ENCODE results near the gene ZNF532. TPM values are rescaled to one million over a fixed set of nuclear protein-coding genes. Genes with fewer than 3 reads are reported as not detected.

The ZNF532 gene
- polyA plus RNA-seq, 1 experiment: 75.3 TPM

GRCh38 chr18:58975781-58976180 lies 111.1 kb downstream of the ZNF532 start:
- CTCF ChIA-PET: no interaction called here
- TF ChIP-seq CTCF (IDR thresholded peaks at IDR 0.05; ENCODE audit: insufficient read depth, low read depth, low read length): no peak
- Histone ChIP-seq H3K36me3 (ENCODE audit: control insufficient read depth, insufficient read depth, low read length) (peaks cover 6% of the 10 kb centered on the region; the same call in 1 of the 2 replicates), H3K4me3 (ENCODE audit: low read depth, low read length) (no peak overlapping the region), H3K27me3 (ENCODE audit: control insufficient read depth, insufficient read depth, low read length) (no peaks in the 10 kb centered on the region)
- DNase-seq (ENCODE audit: low read depth): no peak
- POLR2A ChIA-PET: no interaction called here

- no peak for DNase-seq (ENCODE audit: low read depth)
- CTCF ChIA-PET: interaction anchor here (1.1 to 1.2 kb wide), 2 partner anchors 9 to 17 kb away, joined by 3 read pairs; no protein-coding TSS in a partner anchor
These were observed 112.5 kb downstream of the ZNF532 start for GRCh38 chr18:58977223-58977622.

GRCh38 chr18:58977801-58978200 lies 113.1 kb downstream of the ZNF532 start:
- no peak for DNase-seq (ENCODE audit: low read depth)
- Histone ChIP-seq H3K4me3 (ENCODE audit: low read depth, low read length) (no peak overlapping the region), H3K36me3 (ENCODE audit: control insufficient read depth, insufficient read depth, low read length) (peaks cover 6% of the 10 kb centered on the region; the same call in 1 of the 2 replicates), H3K27me3 (ENCODE audit: control insufficient read depth, insufficient read depth, low read length) (no peaks in the 10 kb centered on the region)
- TF ChIP-seq CTCF (IDR thresholded peaks at IDR 0.05; ENCODE audit: insufficient read depth, low read depth, low read length): no peak
- POLR2A ChIA-PET: no interaction called here
- CTCF ChIA-PET: interaction anchor here (1.2 kb wide), 1 partner anchor 17 kb away, joined by 3 read pairs; no protein-coding TSS in a partner anchor

More at GRCh38 chr18:58977223-58977622, 112.5 kb downstream of the ZNF532 start:
- TF ChIP-seq CTCF (IDR thresholded peaks at IDR 0.05; ENCODE audit: insufficient read depth, low read depth, low read length): no peak
- Histone ChIP-seq H3K27me3 (ENCODE audit: control insufficient read depth, insufficient read depth, low read length) (no peaks in the 10 kb centered on the region), H3K4me3 (ENCODE audit: low read depth, low read length) (no peak overlapping the region), H3K36me3 (ENCODE audit: control insufficient read depth, insufficient read depth, low read length) (peaks cover 6% of the 10 kb centered on the region; the same call in 1 of the 2 replicates)
- POLR2A ChIA-PET: no interaction called here

- DNase-seq (ENCODE audit: low read depth): no peak
- Histone ChIP-seq H3K27me3 (ENCODE audit: control insufficient read depth, insufficient read depth, low read length) (no peaks in the 10 kb centered on the region), H3K4me3 (ENCODE audit: low read depth, low read length) (no peak overlapping the region), H3K36me3 (ENCODE audit: control insufficient read depth, insufficient read depth, low read length) (peaks cover 11% of the 10 kb centered on the region)
- CTCF ChIA-PET: interaction anchor here (1.2 kb wide), 1 partner anchor 78 kb away, joined by 3 read pairs; no protein-coding TSS in a partner anchor
- TF ChIP-seq CTCF (IDR thresholded peaks at IDR 0.05; ENCODE audit: insufficient read depth, low read depth, low read length): no peak
- POLR2A ChIA-PET: no interaction called here
These were observed 114.2 kb downstream of the ZNF532 start for GRCh38 chr18:58978916-58979315.

- CTCF ChIA-PET: interaction anchor here (1.2 kb wide), 1 partner anchor 77 kb away, joined by 3 read pairs; no protein-coding TSS in a partner anchor
- DNase-seq (ENCODE audit: low read depth): no peak
- POLR2A ChIA-PET: no interaction called here
- no peak overlapping the region for H3K4me3 ChIP-seq (ENCODE audit: low read depth, low read length)
- no peaks in the 10 kb centered on the region for H3K27me3 ChIP-seq (ENCODE audit: control insufficient read depth, insufficient read depth, low read length)
- no peak for TF ChIP-seq CTCF (IDR thresholded peaks at IDR 0.05; ENCODE audit: insufficient read depth, low read depth, low read length)
- peaks cover 11% of the 10 kb centered on the region for H3K36me3 ChIP-seq (ENCODE audit: control insufficient read depth, insufficient read depth, low read length)
These were observed 114.9 kb downstream of the ZNF532 start for GRCh38 chr18:58979615-58980014.
